Germinal center (tissue), 1 donor: ENCODE results near the gene SPATA9.

Experiments
- DNase-seq: peaks from one replicate; pipeline ENCODE4 v3.0.0; 2012; ENCODE audit warnings: mixed read lengths, low spot score

The SPATA9 gene, protein sequence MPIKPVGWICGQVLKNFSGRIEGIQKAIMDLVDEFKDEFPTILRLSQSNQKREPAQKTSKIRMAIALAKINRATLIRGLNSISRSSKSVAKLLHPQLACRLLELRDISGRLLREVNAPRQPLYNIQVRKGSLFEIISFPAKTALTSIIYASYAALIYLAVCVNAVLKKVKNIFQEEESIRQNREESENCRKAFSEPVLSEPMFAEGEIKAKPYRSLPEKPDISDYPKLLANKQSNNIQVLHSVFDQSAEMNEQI

DNA sequence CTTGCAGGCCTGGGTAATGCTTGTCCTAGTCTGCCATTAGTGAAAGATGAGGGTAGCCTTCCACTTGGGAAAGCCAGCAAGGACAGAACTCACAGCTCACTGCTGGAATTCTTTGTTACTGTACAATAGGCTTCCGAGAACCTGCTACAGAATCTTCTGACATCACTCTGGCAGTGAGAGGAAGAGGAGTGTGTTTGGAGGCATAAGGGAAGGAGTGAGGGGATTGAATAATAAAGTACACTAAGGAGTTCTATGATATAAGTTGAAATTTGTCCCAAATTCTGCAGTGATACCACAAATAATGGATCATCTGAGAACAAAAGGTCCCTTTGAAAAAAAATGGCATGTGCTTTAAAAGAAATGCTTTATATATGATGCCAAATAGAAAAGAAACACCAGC is at the start of gene SPATA9:
Gene SPATA9, minus strand, starts transcription at position 101 of the 400 bp plus-strand sequence. CDS start 137 bp downstream, outside the sequence.
- no peak for DNase-seq

DNA sequence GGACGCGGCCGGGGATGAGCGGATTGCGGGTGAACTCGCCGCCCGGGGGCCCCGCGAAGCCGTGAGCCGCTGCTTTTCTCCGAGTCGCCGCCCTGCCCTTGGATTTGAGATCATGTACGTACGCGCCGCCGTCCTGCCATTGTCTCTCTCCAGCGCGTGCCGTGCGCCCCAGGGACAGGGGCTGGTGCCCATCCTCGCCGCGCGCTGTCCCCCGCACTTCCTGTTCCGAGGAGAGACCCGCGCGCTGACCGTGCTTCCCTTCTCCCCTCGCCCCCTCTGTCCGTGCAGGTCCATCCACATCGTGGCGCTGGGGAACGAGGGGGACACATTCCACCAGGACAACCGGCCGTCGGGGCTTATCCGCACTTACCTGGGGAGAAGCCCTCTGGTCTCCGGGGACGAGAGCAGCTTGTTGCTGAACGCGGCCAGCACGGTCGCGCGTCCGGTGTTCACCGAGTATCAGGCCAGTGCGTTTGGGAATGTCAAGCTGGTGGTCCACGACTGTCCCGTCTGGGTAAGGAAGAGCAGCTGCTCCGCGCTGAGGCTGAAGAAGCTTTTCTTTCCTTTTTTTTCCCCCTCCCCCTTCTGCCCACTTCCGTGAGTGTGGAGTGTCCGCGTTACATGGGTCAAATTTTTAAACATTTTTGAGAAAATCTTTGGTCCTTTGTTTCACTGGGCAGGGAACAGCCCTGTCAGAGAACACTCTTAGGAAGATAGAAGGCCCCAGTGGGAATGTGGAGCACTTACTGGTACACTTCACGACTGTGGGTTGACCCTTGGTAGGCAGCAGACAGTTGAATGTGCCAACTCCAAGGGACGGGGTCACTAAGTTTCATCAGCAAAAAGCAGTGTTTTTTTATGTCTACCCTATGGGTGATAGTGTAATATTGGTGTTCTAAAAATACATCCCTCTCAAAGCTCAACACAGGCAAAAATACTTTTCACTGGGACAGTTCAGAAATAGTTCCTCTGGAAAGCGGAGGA is 49.1 kb upstream of the SPATA9 start:
- DNase-seq, result no peak

DNA sequence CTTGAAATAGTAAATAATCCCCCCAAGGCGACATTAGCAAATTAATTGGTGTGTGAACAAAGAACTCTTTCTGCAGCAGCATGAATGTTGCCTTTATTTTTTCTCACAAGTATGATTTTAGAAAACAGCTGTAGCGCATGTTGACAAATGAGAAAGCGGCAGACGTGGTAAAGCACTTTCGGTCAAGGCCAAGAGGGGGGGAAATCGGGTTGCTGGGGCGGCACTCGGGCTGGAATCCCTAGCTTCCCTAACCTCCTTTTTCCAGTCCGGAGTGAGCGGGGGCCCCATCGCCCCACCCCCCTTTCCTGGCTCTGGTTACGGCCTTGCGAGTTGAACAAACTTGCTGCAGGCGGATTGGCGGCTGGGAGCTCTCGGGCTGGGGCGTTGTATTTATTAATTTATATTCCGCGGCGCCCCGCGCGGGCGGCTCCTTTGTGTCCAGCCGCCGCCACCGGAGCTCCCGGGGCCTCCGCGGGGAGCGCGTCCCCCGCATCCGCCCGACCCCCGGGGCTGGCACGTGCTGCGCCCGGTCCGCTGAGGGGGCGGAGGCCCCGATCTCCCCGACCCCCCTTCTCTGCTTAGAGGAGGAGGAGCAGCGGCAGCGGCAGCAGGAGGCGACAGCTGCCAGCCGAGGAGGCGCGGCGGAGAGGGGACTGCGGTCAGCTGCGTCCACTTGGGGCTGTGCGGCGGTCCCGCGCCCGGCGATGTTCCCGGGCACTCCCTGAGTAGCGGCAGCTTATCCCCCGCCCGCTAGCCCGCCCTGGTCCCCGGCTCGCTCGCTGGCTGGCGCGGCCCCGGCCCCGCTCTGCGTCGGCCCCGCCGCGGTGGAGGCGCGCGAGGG is 48.2 kb upstream of the SPATA9 start, which contains the start of gene RHOBTB3:
Gene RHOBTB3, plus strand, starts transcription at position 607 of the 841 bp plus-strand sequence. CDS start 347 bp downstream, outside the sequence.
- peak; percentile 30 for DNase-seq

DNA sequence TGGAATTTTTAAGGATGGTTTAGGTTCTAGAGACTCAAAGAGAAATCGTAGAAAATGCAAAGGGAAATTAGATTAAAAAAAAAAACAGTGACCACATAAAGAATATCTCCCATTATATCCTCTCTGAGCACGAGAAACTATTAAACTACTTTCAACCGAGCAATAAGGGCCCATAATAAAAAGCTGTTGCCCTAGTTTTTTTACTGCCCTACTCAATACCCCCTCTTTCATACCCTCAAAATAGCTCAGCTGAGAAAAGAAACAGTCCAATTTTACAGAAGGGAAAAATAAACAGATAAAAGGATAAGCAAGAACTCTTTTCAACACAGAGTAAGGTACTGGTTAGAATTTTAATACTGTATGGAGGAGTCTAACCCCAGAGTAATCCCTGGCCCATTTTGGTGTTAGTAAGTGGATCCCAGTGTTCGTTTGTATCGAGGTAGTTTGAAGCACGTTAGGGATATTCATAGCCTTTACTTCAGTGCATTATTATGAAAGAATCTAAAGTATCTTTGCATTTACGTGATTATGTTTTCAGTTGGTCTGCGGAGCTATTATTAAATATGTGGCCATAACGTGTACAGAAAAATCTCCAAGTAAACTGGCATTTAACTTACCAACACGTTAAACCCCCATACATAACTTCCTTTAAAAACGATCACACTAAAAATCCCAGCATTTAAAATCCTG is 47.4 kb upstream of the SPATA9 start:
- no peak for DNase-seq

DNA sequence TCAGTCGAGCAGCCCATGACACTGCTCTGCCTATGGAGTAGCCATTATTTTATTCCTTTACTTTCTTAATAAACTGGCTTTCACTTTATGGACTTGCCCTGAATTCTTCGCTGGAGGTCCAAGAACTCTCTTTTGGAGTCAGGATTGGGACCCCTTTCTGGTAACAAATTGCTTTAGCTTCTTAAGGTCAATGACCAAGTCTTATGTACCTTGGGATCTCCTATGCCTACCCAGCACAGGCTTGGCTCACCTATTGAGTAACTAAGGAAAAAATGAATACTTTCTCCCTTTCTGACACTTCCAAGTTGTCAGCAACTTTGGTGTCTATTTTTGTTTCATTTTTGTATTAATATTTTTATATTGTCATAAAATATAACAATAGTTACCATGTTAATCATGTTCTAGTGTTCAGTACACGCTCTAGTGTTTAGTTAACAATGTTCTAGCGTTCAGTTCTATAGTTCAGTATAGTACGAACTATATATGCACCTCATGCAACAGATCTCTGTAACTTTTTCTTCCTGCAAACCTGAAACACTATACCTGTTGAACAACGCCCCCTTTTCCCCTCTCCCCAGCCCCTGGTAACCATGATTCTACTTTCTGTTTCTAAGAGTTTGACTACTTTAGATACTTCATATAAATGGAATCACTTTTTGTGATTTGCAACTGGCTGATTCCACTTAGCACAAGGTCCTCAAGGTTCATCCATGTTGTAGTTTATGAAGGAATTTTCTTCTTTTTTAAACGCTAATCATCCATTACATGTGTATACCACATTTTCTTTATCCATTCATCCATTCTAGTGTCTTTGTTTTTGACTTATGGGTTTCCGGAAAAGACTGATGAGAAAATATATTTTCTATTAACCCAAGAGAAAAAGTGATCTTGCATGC is 46.6 kb upstream of the SPATA9 start:
- no peak for DNase-seq

DNA sequence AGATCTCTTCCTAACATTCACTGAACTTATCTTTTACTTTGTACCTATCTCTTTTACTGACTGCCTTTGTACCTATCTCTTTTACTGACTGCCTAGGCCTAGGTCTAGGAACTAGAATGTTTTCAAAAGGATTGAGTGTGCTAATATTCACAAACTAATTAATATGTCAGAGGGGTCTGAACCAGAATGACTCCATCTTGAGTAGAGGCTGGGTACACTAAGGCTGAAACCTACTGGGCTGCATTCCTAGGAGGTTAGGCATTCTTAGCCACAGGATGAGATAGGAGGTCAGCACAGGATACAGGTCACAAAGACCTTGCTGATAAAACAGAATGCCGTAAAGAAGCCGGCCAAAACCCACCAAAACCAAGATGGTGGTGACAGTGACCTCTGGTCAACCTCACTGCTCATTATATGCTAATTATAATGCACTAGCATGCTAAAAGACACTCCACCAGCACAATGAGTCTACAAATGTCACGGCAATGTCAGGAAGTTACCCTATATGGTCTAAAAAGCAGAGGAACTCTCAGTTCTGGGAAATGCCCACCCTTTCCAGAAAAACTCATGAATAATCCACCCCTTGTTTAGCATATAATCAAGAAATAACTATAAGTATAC is 45.8 kb upstream of the SPATA9 start:
- no peak for DNase-seq

DNA sequence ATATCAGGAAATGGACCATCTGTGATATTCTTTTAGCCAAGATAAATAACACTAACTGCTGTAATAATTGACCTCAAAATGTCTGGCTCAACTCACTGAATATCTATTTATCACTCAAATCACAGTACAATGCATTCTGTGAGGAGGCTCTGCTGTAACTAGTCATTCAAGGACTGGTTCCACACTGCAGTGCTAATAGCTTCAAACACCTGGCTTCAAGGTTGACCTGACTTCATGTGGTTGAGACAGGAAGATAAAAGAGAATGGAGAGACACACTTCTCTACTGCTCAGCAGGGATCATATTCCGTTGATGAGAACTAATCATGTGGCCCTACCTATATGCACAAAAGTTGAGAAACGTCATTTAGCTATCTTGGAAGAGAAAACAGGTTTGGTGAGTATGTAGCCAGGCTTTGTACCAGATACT is 45.0 kb upstream of the SPATA9 start:
- no peak for DNase-seq

DNA sequence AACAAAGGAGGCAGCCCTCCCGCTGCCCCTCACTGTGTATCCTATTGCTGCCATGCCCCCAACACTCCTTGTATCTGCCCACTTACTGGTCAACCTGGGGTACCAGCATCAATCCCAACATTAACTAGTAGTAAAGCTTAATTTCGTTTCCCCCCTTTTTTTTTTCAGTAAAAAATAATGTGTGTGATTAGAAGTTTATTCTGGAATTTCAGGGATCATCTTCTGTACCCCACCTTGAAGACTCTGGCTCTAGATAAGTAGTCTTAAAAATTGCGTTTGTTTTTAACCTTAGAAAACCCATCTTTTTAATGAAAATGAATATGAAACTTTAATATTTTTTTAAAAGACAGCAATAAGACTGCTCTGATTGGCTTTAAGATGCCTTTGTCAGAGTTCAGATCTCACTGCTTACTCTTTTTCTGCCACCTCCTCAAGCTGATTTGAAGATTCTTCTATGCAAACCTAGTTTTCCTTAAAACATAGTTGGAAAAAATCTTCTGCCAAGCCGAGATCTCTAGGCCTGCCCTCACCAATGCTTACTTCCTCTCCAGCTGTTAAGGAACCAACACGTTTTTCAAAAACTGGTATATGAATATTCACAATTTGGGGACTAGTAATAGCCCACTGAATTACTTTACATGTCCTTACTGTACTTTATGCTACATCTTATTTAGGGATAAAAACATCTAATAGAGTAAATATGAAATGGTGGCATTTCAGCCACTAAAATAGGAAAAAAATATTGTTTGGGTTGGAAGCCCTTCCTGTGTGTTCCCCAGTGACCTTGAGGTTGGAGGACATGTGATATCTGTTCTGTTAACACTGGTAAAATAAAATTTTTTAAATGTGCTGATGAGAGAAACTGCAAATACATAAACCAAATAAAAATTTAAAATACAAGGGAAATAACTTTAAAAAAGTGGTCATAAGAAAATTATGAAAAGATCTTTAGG is 44.3 kb upstream of the SPATA9 start:
- DNase-seq, result no peak

DNA sequence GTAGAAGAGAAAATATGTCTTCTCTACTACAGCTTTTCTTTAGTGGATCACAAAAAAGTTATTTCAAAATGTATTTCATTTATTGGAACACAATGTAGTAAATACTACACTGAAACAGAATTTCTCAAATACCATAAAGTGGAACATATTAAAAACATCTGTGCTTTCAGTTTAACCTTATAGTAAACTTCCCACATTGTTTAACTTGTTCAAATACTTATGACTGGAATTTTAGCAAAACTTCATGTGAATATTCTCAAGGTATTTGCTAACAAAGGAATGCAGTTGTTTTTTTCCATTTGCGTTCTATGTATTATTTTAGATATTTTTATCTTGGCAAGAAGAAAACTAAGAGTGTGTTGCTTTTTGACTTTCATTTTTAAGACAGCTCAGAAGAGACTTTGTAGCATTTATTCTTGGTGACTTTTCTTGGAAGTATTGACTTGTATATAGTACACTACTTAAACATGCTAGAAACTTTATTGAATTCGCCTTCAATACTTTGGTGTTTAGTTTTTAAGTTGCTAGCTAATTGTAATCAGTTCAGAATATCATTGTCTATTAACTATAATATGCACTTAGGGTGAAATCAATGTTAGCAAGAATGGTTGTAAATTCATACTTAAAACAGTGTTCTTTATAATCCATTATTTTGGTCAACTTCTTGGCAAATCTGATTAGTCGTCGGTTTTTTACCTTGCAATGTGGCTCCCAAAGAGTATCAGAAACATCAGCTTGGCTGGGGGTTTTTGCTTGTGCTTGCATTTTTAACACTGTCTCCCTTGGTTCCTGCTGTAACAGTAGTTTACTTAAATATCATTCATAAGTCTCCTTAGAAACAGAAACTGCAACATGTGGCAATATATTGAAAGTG is 43.4 kb upstream of the SPATA9 start:
- DNase-seq, result no peak

DNA sequence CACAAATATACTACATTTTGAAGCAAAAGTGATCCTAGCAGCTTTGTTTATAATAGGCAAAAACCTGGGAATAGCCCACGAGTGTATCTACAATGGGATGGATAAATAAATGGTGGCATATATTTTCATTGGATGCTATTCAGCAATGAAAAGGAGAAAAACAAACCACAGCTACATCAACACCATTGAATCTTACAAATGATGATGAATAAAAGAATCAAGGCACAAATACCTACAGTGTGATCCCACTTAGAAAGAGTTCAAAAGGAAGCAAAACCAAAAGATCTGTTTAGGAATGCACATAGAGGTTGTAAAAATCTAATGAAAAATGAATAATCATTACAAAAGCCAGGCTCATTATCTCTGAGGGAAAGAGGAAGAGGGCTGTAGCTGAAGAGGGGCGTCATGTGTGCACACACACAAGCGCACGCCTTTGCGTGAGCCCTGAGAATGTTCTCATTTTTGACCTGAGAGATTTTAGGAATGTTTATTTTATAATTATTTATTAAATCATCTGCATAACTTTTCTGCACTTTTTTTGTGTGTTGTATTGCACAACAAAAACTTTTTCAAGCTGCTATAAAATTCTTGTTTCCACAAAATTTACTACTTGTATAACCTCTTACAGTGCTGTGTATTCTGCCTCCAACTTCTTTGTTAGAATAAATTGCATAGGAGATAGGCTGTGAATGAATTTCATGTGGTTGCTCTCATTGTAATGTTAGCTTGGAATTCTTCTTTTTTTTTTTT is 42.5 kb upstream of the SPATA9 start:
- DNase-seq, result no peak

DNA sequence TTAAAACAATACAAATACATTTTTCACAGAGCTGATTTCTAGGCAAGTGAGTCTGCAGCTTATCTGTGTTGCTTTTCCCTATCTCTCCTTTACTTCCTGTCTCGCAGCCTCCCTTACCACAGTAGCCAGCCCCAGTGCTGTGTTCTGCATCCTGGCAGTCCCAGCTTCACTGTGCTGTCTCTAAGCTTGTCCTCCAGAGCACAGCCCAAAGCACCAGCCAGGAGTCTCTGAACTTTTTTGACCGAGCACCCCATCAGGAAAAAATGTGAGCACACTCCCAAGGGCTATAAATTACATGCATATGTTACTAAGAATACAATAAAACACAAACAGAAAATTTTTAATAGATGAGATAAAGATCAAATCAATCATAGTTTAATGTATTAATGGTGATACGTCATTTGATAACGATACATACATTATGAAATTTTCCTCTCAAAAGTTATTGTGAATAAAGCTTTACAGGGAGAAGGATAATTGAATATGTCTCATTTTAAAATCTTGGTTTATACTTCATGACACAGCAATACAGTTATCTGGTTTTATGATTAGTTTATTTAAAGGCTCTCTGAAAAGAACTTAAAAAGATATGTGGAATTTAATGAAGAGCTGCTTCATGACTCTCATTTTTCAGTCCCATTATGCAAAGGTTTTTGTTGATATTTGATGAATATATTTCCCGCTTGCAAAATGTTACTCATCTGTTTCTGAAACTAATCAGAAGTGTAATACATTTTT is 41.0 kb upstream of the SPATA9 start:
- DNase-seq, result no peak

DNA sequence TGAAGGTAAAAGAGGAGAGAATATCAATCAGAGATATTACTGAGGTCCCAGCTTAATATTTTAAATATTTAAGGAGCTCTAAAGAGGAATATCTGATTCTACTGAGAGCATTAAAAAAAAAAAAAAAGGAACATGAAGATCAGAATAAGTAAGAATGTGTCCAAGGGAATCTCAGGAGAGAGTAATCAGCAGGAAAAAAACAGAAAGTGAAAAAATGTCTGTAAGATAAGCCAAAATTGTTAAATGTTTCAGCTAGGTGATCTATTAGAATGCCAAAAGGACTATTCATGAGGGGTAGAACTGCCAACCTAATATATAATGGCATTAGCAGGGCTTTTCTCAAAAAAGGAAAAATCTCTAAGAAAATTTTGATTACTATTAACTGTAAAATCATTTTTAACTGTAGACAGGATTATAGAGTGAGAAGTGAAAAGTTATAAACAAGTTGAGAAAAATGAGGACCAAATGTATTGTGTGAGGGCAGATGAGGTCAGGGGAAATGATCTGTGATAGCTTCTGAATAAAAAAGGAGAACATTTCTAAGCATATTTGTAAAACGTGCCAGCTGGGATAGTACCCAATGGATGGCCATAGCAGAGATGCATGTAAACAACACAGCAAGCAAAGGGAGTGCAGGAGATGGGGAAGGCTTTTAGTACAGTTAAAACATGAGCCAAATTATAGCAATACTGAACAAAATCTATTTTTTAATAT is 38.9 kb upstream of the SPATA9 start:
- no peak for DNase-seq

DNA sequence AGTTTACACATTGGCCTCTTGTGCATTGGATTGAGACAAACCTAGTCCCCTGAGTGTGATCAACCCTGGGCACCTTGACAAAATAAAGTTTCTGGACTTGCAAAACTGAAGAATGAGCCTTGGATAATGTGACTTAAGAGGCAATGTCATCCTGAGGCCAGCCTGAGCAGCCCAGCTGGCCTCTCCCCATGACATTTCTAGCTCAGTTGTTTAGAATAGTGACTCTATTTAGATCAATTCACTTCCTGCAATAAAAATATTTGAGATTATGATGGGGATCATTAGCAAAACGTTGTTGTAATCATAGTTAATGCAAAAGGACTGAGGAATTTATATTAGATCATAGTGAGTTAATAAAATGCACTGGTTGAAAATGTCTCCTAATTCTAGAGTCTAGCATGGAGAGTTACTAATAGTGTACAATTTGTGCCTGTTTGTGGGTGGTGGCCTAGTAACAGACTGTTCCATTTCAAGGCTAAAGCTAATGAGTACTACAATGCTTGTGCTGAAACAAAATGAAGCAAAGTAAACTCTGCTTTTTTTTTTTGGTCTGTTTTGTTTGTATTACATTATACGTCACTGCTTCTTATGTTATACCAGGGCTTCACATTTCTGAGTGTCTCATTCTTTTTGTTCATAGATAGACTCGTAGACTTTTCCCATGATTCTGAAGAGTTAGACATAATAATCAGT is 37.4 kb upstream of the SPATA9 start:
- no peak for DNase-seq

DNA sequence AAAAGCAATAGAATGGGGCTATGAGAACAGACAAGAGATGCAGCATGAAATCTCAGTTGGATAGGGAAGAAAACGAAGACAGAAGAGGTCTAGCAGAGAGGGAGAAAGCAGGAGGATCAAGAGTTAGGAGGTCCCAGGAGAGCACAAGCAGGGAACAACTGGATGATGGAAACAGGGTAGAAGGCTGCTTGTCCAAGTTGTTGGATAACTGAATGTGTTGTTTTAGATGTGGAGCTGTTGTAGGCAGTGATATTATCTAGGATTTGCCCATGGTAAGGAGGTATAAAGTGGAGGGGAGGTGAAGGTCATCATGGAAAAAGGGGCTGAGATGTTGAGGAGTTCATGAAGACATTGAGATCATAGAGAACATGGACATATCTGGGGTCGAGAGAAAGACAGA is 35.9 kb upstream of the SPATA9 start:
- no peak for DNase-seq

DNA sequence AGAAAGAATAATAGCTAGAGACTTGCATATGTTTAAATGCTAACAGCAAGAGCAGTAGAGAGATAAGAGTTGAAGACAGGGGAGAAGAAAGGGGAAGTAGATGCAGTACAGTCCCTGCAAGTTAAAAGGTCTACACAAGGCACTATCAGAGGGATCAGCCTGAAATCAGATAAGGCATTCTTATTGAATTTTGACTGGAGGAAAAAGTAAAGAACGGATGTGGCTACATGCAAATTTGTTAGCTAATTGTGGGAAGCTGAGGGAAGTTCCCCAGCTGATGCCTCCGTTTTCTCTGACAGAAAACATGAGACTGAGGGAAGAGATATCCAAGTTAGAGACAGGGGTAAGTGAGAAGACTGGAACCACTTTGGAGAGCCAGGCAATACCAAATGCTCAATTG is 35.4 kb upstream of the SPATA9 start:
- peak; percentile 48 for DNase-seq
